Measurements from ENCODE around the gene MBLAC1.

GRCh38 chr7:100147278-100147677, 20.5 kb downstream of the MBLAC1 start:
- no peak for TF ChIP-seq POLR2A (IDR thresholded peaks at IDR 0.05)
- TF ChIP-seq POLR2AphosphoS5 (IDR thresholded peaks at IDR 0.05): no peak
